Skeletal muscle cell (primary cell): Measurements from ENCODE around the gene DAZAP1.
"Not testable (repeated sequence)": the region's sequence is repeated elsewhere in the genome, so short reads cannot be mapped to it uniquely, and the experiment has no call there.

Source experiments
- DNase-seq: peaks from one replicate; pipeline ENCODE4 v3.0.0-alpha.2; 2010; ENCODE audit warnings: low read depth
- H3K4me3 ChIP-seq: 2 replicates; pipeline ENCODE4 v1.5.1; 2011; ENCODE audit warnings: low read depth, mild to moderate bottlenecking, control low read depth, low read length, moderate library complexity

The DAZAP1 gene

DNA sequence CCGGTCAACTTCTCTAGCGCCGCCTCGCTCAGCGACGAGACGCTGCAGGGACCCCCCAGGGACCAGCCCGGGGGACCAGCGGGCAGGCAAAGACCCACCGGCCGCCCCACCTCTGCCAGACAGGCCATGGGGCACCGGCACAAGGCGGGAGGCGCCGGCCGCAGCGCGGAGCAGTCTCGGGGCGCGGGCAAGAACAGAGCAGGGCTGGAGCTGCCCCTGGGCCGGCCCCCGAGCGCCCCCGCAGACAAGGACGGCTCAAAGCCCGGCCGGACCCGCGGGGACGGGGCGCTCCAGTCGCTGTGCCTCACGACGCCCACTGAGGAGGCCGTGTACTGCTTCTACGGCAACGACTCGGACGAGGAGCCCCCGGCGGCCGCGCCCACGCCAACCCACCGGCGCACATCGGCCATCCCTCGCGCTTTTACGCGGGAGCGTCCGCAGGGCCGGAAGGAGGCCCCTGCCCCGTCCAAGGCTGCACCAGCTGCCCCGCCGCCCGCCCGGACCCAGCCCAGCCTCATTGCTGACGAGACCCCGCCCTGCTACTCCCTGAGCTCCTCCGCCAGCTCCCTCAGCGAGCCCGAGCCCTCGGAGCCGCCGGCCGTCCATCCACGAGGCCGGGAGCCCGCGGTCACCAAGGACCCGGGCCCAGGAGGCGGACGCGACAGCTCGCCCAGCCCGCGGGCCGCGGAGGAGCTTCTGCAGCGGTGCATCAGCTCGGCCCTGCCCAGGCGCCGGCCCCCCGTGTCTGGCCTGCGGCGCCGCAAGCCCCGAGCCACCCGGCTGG lies 60.3 kb downstream of the DAZAP1 start:
- H3K4me3 ChIP-seq, result no peak overlapping the region
- no peak for DNase-seq

DNA sequence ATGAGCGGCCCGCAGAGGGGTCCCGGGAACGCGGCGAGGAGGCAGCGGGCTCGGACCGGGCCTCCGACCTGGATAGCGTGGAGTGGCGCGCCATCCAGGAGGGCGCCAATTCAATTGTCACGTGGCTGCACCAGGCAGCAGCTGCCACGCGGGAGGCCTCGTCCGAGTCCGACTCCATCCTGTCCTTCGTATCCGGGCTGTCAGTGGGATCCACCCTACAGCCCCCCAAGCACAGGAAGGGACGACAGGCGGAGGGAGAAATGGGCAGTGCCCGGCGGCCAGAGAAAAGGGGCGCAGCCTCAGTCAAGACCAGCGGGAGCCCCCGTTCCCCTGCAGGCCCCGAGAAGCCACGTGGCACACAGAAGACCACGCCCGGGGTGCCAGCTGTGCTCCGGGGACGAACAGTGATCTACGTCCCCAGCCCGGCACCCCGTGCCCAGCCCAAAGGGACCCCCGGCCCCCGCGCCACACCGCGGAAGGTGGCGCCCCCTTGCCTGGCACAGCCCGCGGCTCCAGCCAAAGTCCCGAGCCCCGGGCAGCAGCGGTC lies 61.0 kb downstream of the DAZAP1 start:
- DNase-seq, result no peak
- H3K4me3 ChIP-seq, result peak overlapping the region; percentile 21

DNA sequence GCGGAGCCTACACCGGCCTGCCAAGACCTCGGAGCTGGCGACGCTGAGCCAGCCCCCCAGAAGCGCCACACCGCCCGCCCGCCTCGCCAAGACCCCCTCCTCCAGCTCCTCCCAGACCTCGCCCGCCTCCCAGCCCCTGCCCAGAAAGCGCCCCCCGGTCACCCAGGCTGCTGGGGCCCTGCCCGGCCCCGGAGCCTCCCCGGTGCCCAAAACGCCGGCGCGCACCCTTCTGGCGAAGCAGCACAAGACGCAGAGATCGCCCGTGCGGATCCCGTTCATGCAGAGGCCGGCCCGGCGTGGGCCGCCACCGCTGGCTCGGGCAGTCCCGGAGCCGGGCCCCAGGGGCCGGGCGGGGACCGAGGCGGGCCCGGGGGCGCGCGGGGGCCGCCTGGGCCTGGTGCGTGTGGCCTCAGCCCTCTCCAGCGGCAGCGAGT lies 61.5 kb downstream of the DAZAP1 start:
- no peak for DNase-seq
- peak overlapping the region; percentile 21 for H3K4me3 ChIP-seq

DNA sequence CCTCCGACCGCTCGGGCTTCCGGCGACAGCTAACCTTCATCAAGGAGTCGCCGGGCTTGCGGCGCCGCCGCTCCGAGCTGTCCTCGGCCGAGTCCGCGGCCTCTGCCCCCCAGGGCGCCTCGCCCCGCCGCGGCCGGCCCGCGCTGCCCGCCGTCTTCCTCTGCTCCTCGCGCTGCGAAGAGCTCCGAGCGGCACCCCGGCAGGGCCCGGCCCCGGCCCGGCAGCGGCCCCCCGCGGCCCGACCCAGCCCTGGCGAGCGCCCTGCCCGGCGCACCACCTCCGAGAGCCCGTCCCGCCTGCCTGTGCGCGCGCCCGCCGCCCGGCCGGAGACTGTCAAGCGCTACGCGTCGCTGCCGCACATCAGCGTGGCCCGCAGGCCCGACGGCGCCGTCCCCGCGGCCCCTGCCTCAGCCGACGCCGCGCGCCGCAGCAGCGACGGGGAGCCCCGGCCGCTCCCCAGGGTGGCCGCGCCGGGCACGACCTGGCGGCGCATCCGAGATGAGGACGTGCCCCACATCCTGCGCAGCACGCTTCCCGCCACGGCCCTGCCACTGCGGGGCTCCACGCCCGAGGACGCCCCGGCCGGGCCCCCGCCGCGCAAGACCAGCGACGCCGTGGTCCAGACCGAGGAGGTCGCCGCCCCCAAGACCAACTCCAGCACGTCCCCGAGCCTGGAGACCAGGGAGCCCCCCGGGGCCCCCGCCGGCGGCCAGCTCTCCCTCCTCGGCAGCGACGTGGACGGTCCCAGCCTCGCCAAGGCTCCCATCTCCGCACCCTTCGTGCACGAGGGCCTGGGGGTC lies 62.1 kb downstream of the DAZAP1 start:
- H3K4me3 ChIP-seq, result peak overlapping the region; percentile 32
- no peak for DNase-seq

DNA sequence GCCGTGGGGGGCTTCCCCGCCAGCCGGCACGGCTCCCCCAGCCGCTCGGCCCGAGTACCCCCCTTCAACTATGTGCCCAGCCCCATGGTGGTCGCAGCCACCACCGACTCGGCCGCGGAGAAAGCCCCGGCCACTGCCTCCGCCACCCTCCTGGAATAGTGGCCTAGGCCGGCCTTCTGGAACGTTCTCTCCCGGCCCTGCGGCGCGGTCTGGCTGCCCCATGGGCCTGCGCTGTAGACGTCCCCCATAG lies 62.6 kb downstream of the DAZAP1 start:
- no peak for DNase-seq
- peak overlapping the region; percentile 32 for H3K4me3 ChIP-seq

DNA sequence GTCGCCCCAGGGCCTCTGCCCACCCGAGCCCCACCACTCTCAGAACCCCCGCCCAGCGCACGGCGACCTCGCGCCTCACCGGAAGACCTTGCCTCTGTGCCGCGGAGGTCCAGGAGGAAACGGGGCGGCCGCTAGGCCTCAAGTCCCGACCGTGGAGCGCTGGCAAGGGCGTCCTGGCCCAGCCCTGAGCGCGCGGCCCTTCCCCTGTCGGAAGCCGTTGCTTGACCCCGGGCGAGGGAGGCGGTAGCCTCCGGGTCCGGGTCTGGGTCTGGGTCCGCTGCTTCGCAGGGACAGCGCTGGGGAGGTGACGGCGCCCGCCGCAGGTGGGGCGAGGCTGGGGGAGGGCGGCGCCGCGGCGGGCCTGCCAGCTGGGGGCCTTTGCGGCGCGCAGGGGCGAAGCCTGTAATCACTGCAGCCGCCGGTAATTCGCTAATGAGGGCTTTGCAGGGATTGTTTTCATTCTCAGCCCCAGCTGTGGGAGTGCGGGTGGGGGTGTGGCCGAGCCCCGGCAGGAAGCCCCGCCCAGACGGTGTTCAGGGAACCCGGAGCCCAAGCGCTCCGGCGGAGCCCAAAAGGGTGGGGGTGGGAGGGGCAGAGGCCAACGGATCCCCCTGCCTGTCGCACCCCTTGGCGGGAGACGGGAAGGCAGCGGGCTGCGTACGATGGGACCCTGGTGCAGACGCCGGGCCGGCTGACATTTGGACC lies 63.1 kb downstream of the DAZAP1 start:
- H3K4me3 ChIP-seq, result peak overlapping the region; percentile 32
- no peak for DNase-seq

DNA sequence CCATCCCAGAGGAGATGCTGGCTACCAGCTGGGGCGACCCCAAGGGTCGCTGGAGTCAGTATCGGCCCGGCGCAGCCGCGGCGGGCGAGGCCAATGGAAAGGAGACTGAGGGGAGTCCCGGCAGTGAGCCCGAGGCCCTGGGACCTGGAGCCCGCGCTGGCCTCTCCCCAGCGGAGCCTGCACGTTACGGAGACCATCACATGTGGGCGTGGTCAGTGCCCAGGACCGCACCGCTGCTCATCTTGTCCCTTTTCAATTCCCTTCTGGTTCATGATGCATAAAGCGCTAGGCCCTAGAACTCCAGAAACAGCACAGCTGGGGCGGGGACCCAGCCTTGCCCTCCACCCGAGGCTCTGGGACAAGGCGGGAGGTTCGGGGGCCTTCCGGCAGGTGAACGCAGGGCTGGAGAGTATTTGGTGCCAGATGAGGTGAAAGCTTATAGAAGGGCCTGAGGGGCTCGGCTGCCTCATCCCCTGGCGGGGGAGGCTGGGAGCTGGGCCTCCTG lies 63.7 kb downstream of the DAZAP1 start:
- no peak for DNase-seq
- H3K4me3 ChIP-seq, result peak overlapping the region; percentile 32

DNA sequence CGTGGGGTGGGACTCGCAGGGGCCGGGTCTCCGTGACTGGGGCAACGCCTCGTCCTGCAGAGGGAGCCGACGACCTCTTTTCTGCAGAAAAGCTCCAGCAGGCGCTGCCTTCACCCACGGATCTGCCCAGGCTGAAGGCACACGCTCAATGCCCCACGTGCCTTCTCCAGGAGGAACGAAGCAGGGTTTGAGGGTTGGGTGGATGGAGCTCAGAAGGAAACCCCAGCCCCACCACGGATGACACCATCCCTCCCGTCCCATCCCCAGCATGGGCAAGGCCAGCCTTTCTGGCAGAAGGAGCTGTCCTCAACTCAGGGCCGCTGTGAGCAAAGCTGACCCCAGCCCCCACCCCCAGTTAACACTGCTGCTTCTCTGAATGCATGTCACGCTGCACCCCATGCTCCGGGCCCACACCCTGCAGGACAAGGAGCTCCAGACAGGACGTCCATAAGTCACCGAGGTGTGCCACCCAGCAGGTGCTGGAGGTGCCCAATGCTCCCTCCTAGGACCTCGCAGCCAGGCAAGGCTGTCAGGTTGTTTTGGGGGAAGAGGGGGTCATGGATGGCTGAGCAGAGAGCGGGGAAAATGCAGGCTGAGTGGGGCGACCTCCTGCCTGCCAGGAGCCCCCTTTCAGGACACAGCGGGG lies 64.3 kb downstream of the DAZAP1 start:
- no peak overlapping the region for H3K4me3 ChIP-seq

DNA sequence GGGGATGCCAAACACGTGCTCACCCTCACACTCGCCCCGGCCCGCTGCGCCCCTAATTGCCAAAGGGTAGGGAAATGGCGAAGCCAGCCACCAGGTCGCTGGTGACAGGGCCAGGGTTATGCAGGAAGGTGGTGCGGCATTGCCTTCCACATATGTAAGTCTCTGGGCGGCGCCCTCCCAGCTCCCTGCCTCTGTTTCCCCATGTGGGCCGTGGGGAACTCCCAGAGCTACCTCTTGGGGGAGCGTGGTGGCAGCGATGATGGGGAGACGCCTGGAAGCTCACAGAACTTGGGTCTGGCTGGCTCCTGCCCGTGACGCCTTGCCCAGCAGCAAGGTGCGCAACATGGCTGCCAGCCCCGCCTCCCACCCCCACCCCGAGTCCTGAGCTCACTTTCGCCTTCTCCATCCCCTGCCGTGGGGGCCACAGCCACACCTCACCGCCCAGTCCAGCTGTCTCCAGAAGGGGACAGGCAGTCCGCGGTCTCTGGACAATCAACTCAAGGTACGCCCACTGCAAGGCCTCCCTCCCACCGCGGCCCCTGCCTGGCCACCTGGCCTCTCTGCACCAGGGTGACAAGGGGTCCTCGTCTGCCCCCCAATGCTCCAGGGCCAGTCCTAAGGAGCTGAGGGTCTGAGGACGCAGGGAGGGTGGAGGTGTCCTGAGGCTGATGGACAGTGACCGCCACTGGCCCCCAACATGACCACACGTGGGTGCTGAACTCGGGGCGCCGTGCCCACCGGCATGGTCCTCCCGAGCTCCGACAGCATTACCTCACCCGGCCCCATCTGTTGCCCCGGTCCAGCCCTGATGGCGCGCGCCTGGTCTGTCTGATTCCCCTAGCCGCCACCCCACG lies 65.1 kb downstream of the DAZAP1 start:
- DNase-seq, result no peak
- no peak overlapping the region for H3K4me3 ChIP-seq

More for the DNA sequence above, 64.3 kb downstream of the DAZAP1 start:
- no peak for DNase-seq

DNA sequence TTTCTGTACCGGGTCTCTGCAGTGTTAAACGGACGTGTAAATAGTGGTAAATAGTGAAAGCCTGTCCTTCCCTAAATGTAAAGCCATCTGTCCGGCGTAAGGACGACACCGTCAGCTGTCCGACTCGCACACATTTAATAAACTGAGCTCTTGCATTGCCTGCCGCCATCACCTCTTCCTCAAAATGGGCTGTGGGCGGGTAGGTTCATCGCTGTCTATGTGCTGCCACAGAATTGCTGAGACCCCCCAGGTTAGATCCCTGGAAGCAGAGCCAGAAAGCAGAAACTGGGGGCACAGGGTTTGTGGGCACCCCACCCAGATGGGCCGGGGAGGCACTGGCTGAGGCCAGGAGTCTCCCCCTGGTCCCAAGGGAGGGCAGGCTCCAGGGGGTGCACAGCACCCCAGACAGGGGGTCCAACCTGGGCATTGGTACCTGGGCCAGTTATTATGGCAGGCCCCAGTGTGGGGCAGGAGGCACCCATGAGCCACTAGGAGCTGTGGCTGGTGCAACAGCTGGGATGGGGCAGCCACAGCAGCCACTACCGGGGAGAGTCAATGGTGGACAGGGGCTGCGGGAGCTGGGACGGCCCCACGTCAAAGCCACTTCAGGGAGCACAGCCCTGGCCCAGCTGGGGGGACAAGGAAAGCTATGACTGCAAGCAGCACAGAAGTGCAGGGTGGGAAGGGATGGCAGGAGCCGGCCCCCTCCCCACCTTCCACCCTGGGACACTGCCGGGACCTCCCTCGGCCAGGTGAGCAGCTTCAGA lies 65.9 kb downstream of the DAZAP1 start:
- H3K4me3 ChIP-seq, result no peak overlapping the region
- DNase-seq, result no peak

DNA sequence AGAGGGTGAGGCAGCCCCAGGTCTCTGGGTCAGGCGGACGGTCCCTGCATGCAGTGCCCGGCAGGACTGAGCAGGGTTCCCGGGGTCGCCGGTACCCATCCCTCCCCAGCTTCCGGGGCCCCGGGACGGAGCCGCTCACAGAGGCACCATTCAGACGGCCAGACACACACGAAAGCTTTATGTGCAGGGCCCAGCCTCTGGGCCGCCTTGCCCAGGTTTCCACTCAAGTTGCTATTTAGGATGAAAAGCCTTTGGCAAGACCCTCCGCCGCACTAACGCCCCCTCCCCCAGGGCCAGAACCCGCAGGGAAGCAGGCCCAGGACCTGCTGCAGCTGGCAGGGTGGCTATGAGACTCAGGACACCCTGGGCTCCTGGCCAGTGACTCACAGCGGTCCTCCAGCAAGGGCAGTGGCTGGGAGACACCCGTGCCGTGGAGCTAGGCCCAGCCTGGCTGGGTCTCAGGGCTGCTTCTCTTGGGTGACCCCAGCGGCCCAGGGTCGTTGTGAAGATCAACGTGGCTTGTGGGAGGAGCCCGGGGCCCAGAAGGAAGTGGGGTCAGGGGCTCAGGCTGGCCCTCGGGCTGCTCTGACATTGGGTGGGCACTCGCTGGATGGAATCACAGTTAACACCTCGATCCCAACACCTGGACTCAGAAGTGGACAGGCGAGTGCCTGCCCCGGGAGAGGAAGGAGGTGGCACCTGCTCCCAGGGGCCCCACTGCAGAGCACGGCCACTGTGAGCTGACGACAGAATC lies 66.8 kb downstream of the DAZAP1 start:
- no peak for DNase-seq
- no peak overlapping the region for H3K4me3 ChIP-seq

DNA sequence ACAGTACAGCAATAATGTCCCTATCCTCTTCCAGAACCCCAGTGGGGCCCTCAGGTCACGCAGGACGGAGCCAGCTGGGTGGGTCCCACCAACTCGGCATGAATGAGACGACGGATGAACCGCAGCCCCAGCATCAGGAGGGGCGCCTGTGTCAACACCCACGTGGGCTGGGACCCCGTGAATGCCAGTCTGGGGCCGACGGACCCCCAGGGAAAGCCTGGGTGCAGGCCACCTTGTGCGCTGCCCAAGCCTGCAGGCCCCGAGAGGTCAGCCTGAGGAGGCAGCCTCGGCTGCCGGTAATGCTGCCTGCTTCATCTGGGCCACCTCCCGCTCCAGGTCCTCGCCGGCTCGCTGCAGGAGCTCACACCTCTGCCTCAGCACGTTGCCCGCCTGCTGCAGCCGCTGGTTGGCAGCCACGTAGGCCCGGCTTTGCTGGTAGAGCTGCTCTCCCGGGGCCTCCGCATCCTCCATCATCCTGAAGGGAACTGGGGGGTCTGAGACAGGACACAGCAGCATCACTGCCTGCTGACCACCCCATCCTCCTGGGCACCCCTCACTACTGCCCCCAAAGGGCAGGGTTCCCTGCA lies 67.5 kb downstream of the DAZAP1 start:
- no peak overlapping the region for H3K4me3 ChIP-seq
- no peak for DNase-seq

DNA sequence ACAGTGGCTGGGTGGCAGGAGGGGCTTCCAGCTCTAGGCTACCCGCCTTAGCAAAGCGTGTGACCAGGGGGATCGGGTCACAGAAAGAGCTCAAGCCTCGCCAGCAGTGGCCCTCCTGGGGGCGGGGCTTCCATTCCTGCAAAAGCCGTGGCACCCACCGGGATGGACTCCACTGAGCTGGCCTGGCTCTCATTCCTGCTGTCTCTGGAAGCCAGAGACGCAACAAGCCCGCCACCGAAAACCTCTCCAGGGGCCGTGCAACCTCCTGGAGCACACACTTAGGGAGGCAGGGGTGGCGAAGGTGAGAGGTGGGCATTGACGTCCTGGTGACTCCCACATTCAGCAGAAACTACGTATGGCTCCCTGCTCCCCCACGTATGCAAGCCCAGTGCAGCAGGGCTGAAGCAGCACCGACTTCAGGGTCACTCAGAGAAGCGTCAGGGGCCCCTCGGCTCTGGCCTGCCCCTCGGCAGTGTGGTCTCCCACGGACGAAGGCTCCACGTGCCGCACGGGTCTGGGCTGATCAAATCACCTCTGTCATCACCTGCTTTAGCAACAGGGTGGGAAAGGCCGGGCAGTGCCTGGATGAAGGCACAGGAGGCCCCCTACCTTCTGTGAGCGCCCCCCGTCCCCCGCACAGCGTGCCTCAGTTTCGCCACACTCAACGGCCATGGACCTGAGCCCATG lies 68.5 kb downstream of the DAZAP1 start:
- no peak for DNase-seq

DNA sequence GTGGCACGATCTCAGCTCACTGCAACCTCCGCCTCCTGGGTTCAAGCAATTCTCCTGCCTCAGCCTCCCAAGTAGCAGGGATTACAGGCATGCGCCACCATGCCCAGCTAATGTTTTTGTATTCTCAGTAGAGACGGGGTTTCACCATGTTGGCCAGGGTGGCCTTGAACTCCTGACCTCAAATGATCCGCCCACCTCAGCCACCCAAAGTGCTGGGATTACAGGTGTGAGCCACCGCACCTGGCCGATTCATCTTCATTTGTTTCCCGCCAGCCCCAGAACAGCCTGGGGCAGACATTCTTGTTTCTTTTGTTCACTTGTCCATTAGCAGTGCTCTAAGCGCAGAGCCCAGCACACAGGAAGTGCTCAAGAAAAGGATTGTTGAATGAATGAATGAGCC lies 69.7 kb downstream of the DAZAP1 start:
- not testable (repeated sequence) for H3K4me3 ChIP-seq, DNase-seq

More for the DNA sequence above, 68.5 kb downstream of the DAZAP1 start:
- H3K4me3 ChIP-seq, result no peak overlapping the region

DNA sequence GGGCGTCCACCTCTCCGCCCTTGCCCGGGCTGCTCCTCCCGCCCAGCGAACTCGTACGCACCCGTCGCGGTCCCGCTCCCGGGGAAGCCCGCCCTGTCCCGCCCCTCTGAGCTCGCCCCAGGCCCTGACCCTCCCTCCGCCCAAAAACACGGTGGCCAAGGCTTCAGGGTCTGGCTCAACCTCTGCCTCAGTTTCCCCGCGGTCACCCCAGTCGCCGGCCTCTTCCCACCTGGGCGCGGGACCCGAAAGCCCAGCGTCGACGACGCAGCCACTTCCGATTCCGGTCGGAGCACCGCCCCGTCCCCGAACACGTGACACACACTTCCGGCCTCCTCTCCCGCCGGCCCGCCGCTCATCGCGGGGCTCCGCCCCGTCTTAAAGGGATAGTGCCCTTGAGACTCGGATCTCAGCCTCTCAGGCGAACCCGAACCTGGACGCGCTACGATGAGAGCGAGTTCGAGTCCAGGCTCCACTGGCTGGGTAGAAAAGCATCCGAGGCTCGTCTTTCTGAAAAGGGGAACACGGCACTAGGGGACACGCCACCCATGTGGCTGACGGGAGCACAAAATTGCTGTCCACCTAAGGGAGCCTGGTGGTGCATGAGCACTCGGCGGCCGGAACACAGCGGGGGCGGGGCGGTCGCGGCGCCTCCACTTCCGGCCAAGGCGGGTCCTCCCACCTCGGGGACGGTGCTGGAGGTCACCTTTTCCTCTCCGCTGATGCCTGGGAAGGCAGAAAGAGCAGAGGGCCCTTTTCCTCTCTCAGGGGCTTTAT lies 71.7 kb downstream of the DAZAP1 start, which contains the start of gene C19orf25:
TSS of gene C19orf25 (minus strand) at position 282 of the 774 bp plus-strand sequence. CDS start 312 bp downstream, outside the sequence.
- peak within 1 kb of the TSS; percentile 88 for H3K4me3 ChIP-seq
- DNase-seq, result peak; percentile 69
